Measurements from ENCODE around the gene CELF6. TPM values are rescaled to one million over a fixed set of nuclear protein-coding genes. Genes with fewer than 3 reads are reported as not detected.

The CELF6 gene
- total and polyA plus RNA-seq, 2 donors (not counting 1 experiment from before 2014, with no cell fraction given), result 0.08 to 0.17 TPM

GRCh38 chr15:72237029-72237852 lies 82.7 kb downstream of the CELF6 start:
- peak; percentile 97 to 98 for DNase-seq (ENCODE audit: low read depth in 2 of 2)
- peak overlapping the region; percentile 42 to 66 (median 56) for H3K4me3 ChIP-seq (replicated peaks in 1 of 4; ENCODE audit: control extremely low read depth in 1 of 4, insufficient read depth in 1 of 4, low read depth in 3 of 4, low read length in 4 of 4)
- peaks cover 20% of the 10 kb centered on the region for H3K4me1 ChIP-seq (ENCODE audit: control insufficient read depth, extremely low read depth, insufficient read depth, low read length)
- no peak overlapping the region for H2AFZ ChIP-seq (ENCODE audit: low read length)
- H3K27me3 ChIP-seq (ENCODE audit: control insufficient read depth, insufficient read depth, low read length), result no peaks in the 10 kb centered on the region
- H3K36me3 ChIP-seq (ENCODE audit: control insufficient read depth, insufficient read depth, low read length), result peaks cover 4% of the 10 kb centered on the region
- TF ChIP-seq CTCF (conservative IDR thresholded peaks at IDR 0.05 in 1 of 2, IDR thresholded peaks at IDR 0.05 in 1 of 2; ENCODE audit: low read depth in 1 of 2, low read length in 2 of 2), result no peak
- TF ChIP-seq EZH2 (IDR thresholded peaks at IDR 0.05; ENCODE audit: low read length, missing control alignments), result no peak
- H3K4me2 ChIP-seq (ENCODE audit: extremely low read depth, insufficient read depth, low read length), result peak overlapping the region; percentile 95
- H3K9me3 ChIP-seq (ENCODE audit: control insufficient read depth, insufficient read depth, low read depth, low read length), result no peaks in the 10 kb centered on the region
- peak overlapping the region; percentile 95 for H3K27ac ChIP-seq (ENCODE audit: insufficient read depth, low read length)
- peaks cover 13% of the 10 kb centered on the region for H3K79me2 ChIP-seq (ENCODE audit: control insufficient read depth, insufficient read depth, low read length)
- no peaks in the 10 kb centered on the region for H4K20me1 ChIP-seq (ENCODE audit: control insufficient read depth, extremely low read depth, insufficient read depth, low read length)
- peak overlapping the region; percentile 70 for H3K9ac ChIP-seq (ENCODE audit: insufficient read depth, low read length)

GRCh38 chr15:72236381-72237003 lies 83.5 kb downstream of the CELF6 start:
- Histone ChIP-seq H3K4me1 (ENCODE audit: control insufficient read depth, extremely low read depth, insufficient read depth, low read length) (peaks cover 20% of the 10 kb centered on the region), H4K20me1 (ENCODE audit: control insufficient read depth, extremely low read depth, insufficient read depth, low read length) (no peaks in the 10 kb centered on the region), H3K9ac (ENCODE audit: insufficient read depth, low read length) (peak overlapping the region; percentile 70), H3K4me2 (ENCODE audit: extremely low read depth, insufficient read depth, low read length) (peak overlapping the region; percentile 95), H3K27ac (ENCODE audit: insufficient read depth, low read length) (peak overlapping the region; percentile 95), H3K9me3 (ENCODE audit: control insufficient read depth, insufficient read depth, low read depth, low read length) (no peaks in the 10 kb centered on the region), H3K36me3 (ENCODE audit: control insufficient read depth, insufficient read depth, low read length) (peaks cover 2% of the 10 kb centered on the region), H3K27me3 (ENCODE audit: control insufficient read depth, insufficient read depth, low read length) (no peaks in the 10 kb centered on the region), H3K4me3 (replicated peaks in 1 of 4; ENCODE audit: control extremely low read depth in 1 of 4, insufficient read depth in 1 of 4, low read depth in 3 of 4, low read length in 4 of 4) (peak overlapping the region; percentile 42 to 66 (median 56)), H2AFZ (ENCODE audit: low read length) (no peak overlapping the region), H3K79me2 (ENCODE audit: control insufficient read depth, insufficient read depth, low read length) (peaks cover 14% of the 10 kb centered on the region)
- no peak for TF ChIP-seq CTCF (conservative IDR thresholded peaks at IDR 0.05 in 1 of 2, IDR thresholded peaks at IDR 0.05 in 1 of 2; ENCODE audit: low read depth in 1 of 2, low read length in 2 of 2)
- no peak for TF ChIP-seq EZH2 (IDR thresholded peaks at IDR 0.05; ENCODE audit: low read length, missing control alignments)
- no peak for DNase-seq (ENCODE audit: low read depth in 2 of 2)

- no peak overlapping the region for H3K9ac ChIP-seq (ENCODE audit: insufficient read depth, low read length)
- no peaks in the 10 kb centered on the region for H3K36me3 ChIP-seq (ENCODE audit: control insufficient read depth, insufficient read depth, low read length)
- peaks cover 22% of the 10 kb centered on the region for H3K79me2 ChIP-seq (ENCODE audit: control insufficient read depth, insufficient read depth, low read length)
- no peaks in the 10 kb centered on the region for H3K9me3 ChIP-seq (ENCODE audit: control insufficient read depth, insufficient read depth, low read depth, low read length)
- TF ChIP-seq EZH2 (IDR thresholded peaks at IDR 0.05; ENCODE audit: low read length, missing control alignments) (no peak), CTCF (conservative IDR thresholded peaks at IDR 0.05 in 1 of 2, IDR thresholded peaks at IDR 0.05 in 1 of 2; ENCODE audit: low read depth in 1 of 2, low read length in 2 of 2) (no peak)
- DNase-seq (ENCODE audit: low read depth in 2 of 2), result no peak
- H2AFZ ChIP-seq (ENCODE audit: low read length), result no peak overlapping the region
- H3K4me2 ChIP-seq (ENCODE audit: extremely low read depth, insufficient read depth, low read length), result no peak overlapping the region
- no peaks in the 10 kb centered on the region for H4K20me1 ChIP-seq (ENCODE audit: control insufficient read depth, extremely low read depth, insufficient read depth, low read length)
- H3K4me1 ChIP-seq (ENCODE audit: control insufficient read depth, extremely low read depth, insufficient read depth, low read length), result peaks cover 20% of the 10 kb centered on the region
- H3K27ac ChIP-seq (ENCODE audit: insufficient read depth, low read length), result no peak overlapping the region
- H3K4me3 ChIP-seq (replicated peaks in 1 of 4; ENCODE audit: control extremely low read depth in 1 of 4, insufficient read depth in 1 of 4, low read depth in 3 of 4, low read length in 4 of 4), result no peak overlapping the region
- H3K27me3 ChIP-seq (ENCODE audit: control insufficient read depth, insufficient read depth, low read length), result no peaks in the 10 kb centered on the region
Observed at GRCh38 chr15:72235298-72235697, 84.7 kb downstream of the CELF6 start.
